ENCODE data around the gene A4GALT. TPM values are rescaled to one million over a fixed set of nuclear protein-coding genes. Genes with fewer than 3 reads are reported as not detected.

Gene A4GALT
- total RNA-seq, 1 donor from 2014 or later: 16.9 TPM

DNA sequence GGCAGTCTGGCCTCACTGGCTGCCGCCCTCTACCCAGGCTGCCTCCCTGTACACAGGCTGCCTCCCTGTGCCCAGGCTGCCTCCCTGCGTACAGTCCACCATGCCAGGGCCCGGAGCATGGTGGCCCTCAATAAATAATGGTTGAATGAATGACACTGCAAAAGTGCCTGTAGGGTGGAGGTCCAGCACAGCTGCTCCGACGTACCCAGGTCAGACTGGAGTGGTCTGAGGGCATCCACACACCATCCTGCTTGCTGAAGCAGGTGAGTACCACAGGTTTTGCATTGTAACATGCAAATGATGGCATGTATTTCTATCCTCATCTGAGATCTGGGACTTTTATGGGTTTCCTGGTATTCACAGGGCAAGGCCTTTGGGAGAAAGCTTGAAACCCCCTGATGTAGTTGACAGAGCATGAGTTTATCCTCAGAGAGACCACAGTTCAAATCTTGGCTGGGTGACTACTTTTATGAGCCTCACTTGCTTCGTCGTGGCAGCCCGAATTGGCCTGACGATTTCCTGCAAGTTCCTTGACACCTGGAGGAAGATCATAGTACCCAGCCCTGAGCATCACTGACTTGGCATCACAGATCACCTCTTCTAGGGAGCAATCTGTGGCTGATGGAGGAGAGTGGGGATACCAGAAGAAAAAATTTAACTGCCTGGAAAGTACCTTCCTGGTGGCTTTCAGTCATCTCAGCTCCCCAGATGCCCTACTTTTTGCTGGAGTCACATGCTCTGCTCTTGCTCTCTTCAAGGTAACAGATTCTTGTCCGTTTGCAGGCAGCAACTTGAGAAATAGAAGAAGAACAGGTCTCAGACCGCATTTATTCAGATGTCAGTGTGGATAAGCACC lies 55.5 kb downstream of the A4GALT start:
- Mint-ChIP-seq H3K36me3 (ENCODE audit: low read depth) (no peaks in the 10 kb centered on the region), H3K9me3 (no peaks in the 10 kb centered on the region), H3K27ac (peak overlapping the region; percentile 90), H3K4me3 (peak overlapping the region; percentile 65), H3K27me3 (no peaks in the 10 kb centered on the region), H3K4me1 (peaks cover 41% of the 10 kb centered on the region)
- CTCF ChIA-PET: interaction anchor here (0.6 kb wide), 1 partner anchor 10 kb away, joined by 3 read pairs; no protein-coding TSS in a partner anchor
- intact Hi-C loops (cut with micrococcal nuclease): loop anchor here (1.0 to 10.0 kb wide), 6 partner anchors 10 to 472 kb away; partner anchors contain the start of gene BIK
- POLR2A ChIA-PET: interaction anchor here (0.7 to 4.7 kb wide), 11 partner anchors 10 to 338 kb away, joined by 3 to 27 read pairs (median 4); partner anchors contain the start of gene POLDIP3
- DNase-seq (peak; percentile 28), ATAC-seq (ENCODE audit: low read depth) (peak; percentile 66)
- TF ChIP-seq, protein P1, sequence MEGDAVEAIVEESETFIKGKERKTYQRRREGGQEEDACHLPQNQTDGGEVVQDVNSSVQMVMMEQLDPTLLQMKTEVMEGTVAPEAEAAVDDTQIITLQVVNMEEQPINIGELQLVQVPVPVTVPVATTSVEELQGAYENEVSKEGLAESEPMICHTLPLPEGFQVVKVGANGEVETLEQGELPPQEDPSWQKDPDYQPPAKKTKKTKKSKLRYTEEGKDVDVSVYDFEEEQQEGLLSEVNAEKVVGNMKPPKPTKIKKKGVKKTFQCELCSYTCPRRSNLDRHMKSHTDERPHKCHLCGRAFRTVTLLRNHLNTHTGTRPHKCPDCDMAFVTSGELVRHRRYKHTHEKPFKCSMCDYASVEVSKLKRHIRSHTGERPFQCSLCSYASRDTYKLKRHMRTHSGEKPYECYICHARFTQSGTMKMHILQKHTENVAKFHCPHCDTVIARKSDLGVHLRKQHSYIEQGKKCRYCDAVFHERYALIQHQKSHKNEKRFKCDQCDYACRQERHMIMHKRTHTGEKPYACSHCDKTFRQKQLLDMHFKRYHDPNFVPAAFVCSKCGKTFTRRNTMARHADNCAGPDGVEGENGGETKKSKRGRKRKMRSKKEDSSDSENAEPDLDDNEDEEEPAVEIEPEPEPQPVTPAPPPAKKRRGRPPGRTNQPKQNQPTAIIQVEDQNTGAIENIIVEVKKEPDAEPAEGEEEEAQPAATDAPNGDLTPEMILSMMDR (IDR thresholded peaks at IDR 0.05): no peak

DNA sequence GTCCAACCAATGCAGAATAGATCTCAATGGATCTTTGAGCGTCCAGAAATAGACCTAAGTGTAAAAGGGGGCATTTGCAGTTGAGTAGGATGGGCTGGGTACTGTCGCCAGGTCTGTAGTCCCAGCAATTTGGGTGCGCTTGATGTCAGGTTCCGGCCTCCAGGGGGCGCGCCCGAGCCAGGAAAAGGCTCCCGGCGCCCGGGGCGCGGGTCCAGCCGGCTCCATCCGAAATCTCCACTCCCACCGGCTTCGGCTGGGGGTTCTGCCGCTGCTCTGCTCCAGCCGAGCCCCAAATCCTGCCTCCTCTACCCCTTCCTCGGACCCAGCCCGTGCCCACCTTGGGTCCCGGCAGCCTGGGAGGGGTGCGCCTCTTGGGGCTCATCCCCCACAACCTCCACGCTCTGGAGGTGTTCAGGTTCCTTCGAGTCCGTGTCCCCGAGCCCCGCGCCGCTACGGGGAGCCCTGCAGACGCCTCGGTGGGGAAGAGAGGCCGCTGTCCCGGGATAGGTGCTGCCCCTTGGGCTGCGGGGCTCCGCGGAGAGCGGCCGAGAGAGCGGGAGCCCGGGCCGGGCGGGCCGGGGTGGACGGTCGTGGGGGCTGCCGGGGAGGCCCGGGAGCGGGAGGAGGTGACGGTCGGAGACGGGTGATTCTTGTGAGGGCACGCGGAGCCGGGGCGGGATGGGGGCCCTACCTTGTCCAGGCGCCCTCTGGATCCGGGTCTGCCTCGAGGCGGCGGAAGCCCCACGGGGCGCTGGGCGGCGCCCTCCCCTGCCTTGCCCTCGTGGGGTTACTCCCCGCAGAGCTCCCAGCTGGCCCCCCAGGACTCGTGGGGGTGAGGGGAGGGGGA lies 58.5 kb downstream of the A4GALT start:
- ChIA-PET POLR2A (interaction anchor here (0.7 to 4.7 kb wide), 4 partner anchors 13 to 91 kb away, joined by 3 to 27 read pairs (median 12); partner anchors contain the start of genes CYB5R3 and POLDIP3), CTCF (interaction anchor here (0.9 to 1.7 kb wide), 6 partner anchors 9 to 371 kb away, joined by 3 to 6 read pairs (median 3); no protein-coding TSS in a partner anchor)
- intact Hi-C loops (cut with micrococcal nuclease): loop anchor here (1.0 to 10.0 kb wide), 9 partner anchors 30 to 475 kb away; partner anchors contain the start of genes BIK and POLDIP3
- Mint-ChIP-seq H3K36me3 (ENCODE audit: low read depth) (no peaks in the 10 kb centered on the region), H3K27ac (peak overlapping the region; percentile 53), H3K4me3 (peak overlapping the region; percentile 77), H3K27me3 (no peaks in the 10 kb centered on the region), H3K9me3 (no peaks in the 10 kb centered on the region), H3K4me1 (peaks cover 47% of the 10 kb centered on the region)
- TF ChIP-seq, protein P1 (IDR thresholded peaks at IDR 0.05): peak; percentile 75
- peak; percentile 33 for ATAC-seq (ENCODE audit: low read depth)
- DNase-seq: peak; percentile 83

DNA sequence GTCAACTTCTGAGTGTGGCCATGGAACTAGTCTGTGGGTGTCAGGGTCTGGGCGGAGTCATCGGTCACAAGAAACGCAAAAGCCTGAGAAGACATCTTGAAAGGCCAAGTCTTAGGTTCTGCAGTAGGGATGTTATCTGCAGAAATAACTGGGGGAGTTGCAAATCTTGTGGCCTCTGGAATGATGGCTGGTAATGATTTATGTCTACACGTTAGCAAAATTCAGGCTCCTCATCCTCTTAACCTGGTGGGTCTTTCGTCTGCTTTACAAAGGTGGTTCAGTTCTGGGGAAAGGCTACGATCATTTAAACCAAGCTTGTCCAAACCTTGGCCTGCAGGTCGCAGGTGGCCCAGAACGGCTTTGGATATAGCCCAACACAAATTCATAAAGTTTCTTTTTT lies 64.1 kb downstream of the A4GALT start:
- CTCF ChIA-PET: interaction anchor here (1.4 to 2.9 kb wide), 2 partner anchors 13 to 34 kb away, joined by 5 to 17 read pairs; no protein-coding TSS in a partner anchor
- POLR2A ChIA-PET: interaction anchor here (0.7 to 7.2 kb wide), 6 partner anchors 14 to 275 kb away, joined by 3 to 96 read pairs (median 6); partner anchors contain the start of gene POLDIP3
- intact Hi-C loops (cut with micrococcal nuclease): no loop called here
- no peak for DNase-seq
- H3K36me3 Mint-ChIP-seq (ENCODE audit: low read depth): no peaks in the 10 kb centered on the region
- H3K4me1 Mint-ChIP-seq: peaks cover 46% of the 10 kb centered on the region
- no peak for ATAC-seq (ENCODE audit: low read depth)
- TF ChIP-seq, protein P1 (IDR thresholded peaks at IDR 0.05): no peak
- H3K9me3 Mint-ChIP-seq: no peaks in the 10 kb centered on the region
- H3K27ac Mint-ChIP-seq: peak overlapping the region; percentile 30
- H3K4me3 Mint-ChIP-seq: no peak overlapping the region
- no peaks in the 10 kb centered on the region for H3K27me3 Mint-ChIP-seq

DNA sequence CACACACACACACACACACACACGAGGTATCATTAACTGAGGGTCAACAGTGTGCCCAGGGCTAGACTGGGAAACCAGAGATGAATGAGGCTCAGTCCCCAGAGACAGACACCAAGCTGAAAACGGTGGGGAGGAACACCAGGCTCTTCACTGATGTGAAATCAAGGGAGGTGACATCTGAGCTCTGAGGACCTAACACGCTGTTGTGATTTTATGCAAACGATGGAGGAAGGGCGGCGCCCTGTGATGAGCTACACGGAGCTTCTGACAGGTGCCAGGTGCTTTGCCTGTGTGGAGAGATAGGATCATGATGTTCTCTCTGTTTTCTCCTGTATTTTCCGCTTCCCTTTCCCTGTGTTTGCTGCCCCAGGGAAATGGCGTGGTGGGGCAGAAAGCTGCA lies 65.0 kb downstream of the A4GALT start:
- H3K27ac Mint-ChIP-seq: peak overlapping the region; percentile 81

More for the DNA sequence above, 65.0 kb downstream of the A4GALT start:
- Mint-ChIP-seq H3K4me3 (peak overlapping the region; percentile 65), H3K9me3 (no peaks in the 10 kb centered on the region), H3K27me3 (no peaks in the 10 kb centered on the region), H3K4me1 (peaks cover 46% of the 10 kb centered on the region), H3K36me3 (ENCODE audit: low read depth) (no peaks in the 10 kb centered on the region)
- TF ChIP-seq, protein P1 (IDR thresholded peaks at IDR 0.05): no peak
- POLR2A ChIA-PET: interaction anchor here (0.5 to 7.2 kb wide), 26 partner anchors 8 to 488 kb away, joined by 3 to 96 read pairs (median 4); partner anchors contain the start of genes MCAT, PACSIN2 and POLDIP3
- DNase-seq: peak; percentile 54
- peak; percentile 93 for ATAC-seq (ENCODE audit: low read depth)
- intact Hi-C loops (cut with micrococcal nuclease): loop anchor here (1.0 kb wide), 1 partner anchor 10 kb away; no protein-coding TSS in a partner anchor
- CTCF ChIA-PET: interaction anchor here (0.9 to 2.9 kb wide), 6 partner anchors 13 to 238 kb away, joined by 3 to 17 read pairs (median 4); no protein-coding TSS in a partner anchor

All from activated B cell treated with CpG ODN at 0.5 μM for 24 hours (primary cell).